ENCODE results near the gene SLC2A4RG. TPM values are rescaled to one million over a fixed set of nuclear protein-coding genes. Genes with fewer than 3 reads are reported as not detected.

SLC2A4RG gene
- total and polyA plus RNA-seq, 12 donors: 7.9 to 210 (median 47.9) TPM

GRCh38 chr20:63706027-63706695, 33.4 kb upstream of the SLC2A4RG start:
- Histone ChIP-seq H3K27ac (peak overlapping the region in 3 of 5 donors; percentile 80 to 93 (median 90)), H3K4me3 (no peak overlapping the region), H3K4me1 (replicated peaks in 1 of 2) (peaks cover 19 to 22% of the 10 kb centered on the region in 2 donors), H3K27me3 (no peaks in the 10 kb centered on the region), H3K9me3 (replicated peaks in 1 of 3) (no peaks in the 10 kb centered on the region), H3K36me3 (replicated peaks in 1 of 2) (peaks cover 0 to 49% of the 10 kb centered on the region in 2 donors)
- intact Hi-C loops (cut with DNase I): loop anchor here in 1 of 2 donors (10.0 kb wide), 1 partner anchor 149 kb away; no protein-coding TSS in a partner anchor
- DNase-seq: peak in 4 of 7 donors; percentile 20 to 56 (median 24)
- 60 to 73% (median 68%) methylated on average over 9 to 12 of the region's 12 CpGs for WGBS, 4 donors
- TF ChIP-seq POLR2A (IDR thresholded peaks at IDR 0.05) (no peak), CTCF (IDR thresholded peaks at IDR 0.05) (no peak)

- H3K4me1 ChIP-seq (replicated peaks in 1 of 2): peaks cover 19 to 22% of the 10 kb centered on the region in 2 donors
- DNase-seq: peak; percentile 46 to 77 (median 63)
- no peaks in the 10 kb centered on the region for H3K27me3 ChIP-seq
- H3K27ac ChIP-seq: peak overlapping the region; percentile 80 to 93 (median 90)
- no peaks in the 10 kb centered on the region for H3K9me3 ChIP-seq (replicated peaks in 1 of 3)
- H3K36me3 ChIP-seq (replicated peaks in 1 of 2): peaks cover 0 to 57% of the 10 kb centered on the region in 2 donors
- intact Hi-C loops (cut with DNase I): loop anchor here in 1 of 2 donors (10.0 kb wide), 1 partner anchor 148 kb away; no protein-coding TSS in a partner anchor
- H3K4me3 ChIP-seq: peak overlapping the region; percentile 79 to 95 (median 88)
- WGBS, 4 donors: 3 to 12% (median 4%) methylated on average over 11 to 56 of the region's 56 CpGs
- TF ChIP-seq POLR2A (IDR thresholded peaks at IDR 0.05): no peak
- peak in 3 of 6 experiments; percentile 27 to 33 (median 30) for TF ChIP-seq CTCF (IDR thresholded peaks at IDR 0.05)
Measured at GRCh38 chr20:63706852-63707557, 32.6 kb upstream of the SLC2A4RG start.

GRCh38 chr20:63707558-63708300, 31.8 kb upstream of the SLC2A4RG start, which contains the start of the genes ARFRP1 and ZGPAT:
TSS of gene ARFRP1 (minus strand) at chr20:63707976. CDS start at chr20:63707091, 885 bp downstream.
TSS of gene ZGPAT (plus strand) at chr20:63708039. CDS start at chr20:63708581, 542 bp downstream.
- H3K36me3 ChIP-seq (replicated peaks in 1 of 2): peaks cover 0 to 63% of the 10 kb centered on the region in 2 donors
- peaks cover 19 to 22% of the 10 kb centered on the region in 2 donors for H3K4me1 ChIP-seq (replicated peaks in 1 of 2)
- H3K4me3 ChIP-seq: peak within 1 kb of the TSS; percentile 79 to 95 (median 88)
- TF ChIP-seq POLR2A (IDR thresholded peaks at IDR 0.05) (peak; percentile 13 to 49), CTCF (IDR thresholded peaks at IDR 0.05) (no peak)
- intact Hi-C loops (cut with DNase I): loop anchor here in 1 of 2 donors (10.0 kb wide), 1 partner anchor 147 kb away; no protein-coding TSS in a partner anchor
- no peaks in the 10 kb centered on the region for H3K9me3 ChIP-seq (replicated peaks in 1 of 3)
- H3K27me3 ChIP-seq: no peaks in the 10 kb centered on the region
- peak; percentile 87 to 93 (median 89) for DNase-seq
- H3K27ac ChIP-seq: peak within 1 kb of the TSS; percentile 80 to 93 (median 90)
- 0 to 1% (median 1%) methylated on average over 1 to 98 of the region's 98 CpGs for WGBS, 4 donors

Measured in adrenal gland (tissue), 12 donors.